Measurements from ENCODE around the gene PUM1.

- no peak for TF ChIP-seq POLR2AphosphoS5 (IDR thresholded peaks at IDR 0.05; ENCODE audit: borderline replicate concordance, low read depth, low read length)
- no peak for TF ChIP-seq EZH2 (IDR thresholded peaks at IDR 0.05)
- TF ChIP-seq FOXP2 (optimal IDR thresholded peaks at IDR 0.05; ENCODE audit: control extremely low read depth, extremely low read length, insufficient read depth): no peak
Observed at GRCh38 chr1:31064111-31064717, 1.3 kb downstream of the PUM1 start.

Measured in SK-N-MC (cell line).